WTC11 (cell line): ENCODE data around the gene EHBP1L1. TPM values are rescaled to one million over a fixed set of nuclear protein-coding genes. Genes with fewer than 3 reads are reported as not detected.

Source experiments
- ATAC-seq: fragments of 200-7000 bp; cut with Tn5 transposase; 2 replicates; pipeline ENCODE4 v1.10.0; 2021; ENCODE audit warnings: mild to moderate bottlenecking, moderate library complexity
- CTCF ChIA-PET: fragments of 300-600 bp; sonication (Branson Sonifier 250); formaldehyde crosslinking; loops from one replicate; lab custom pipeline; 2021; ENCODE audit warnings: antibody characterized with exemption; lab: Charles Lee
- POLR2A ChIA-PET: fragments of 350-600 bp; sonication (Branson Sonifier 250); formaldehyde crosslinking; loops from one replicate; lab custom pipeline; 2021; ENCODE audit warnings: antibody characterized with exemption; lab: Charles Lee
- DNase-seq: peaks from one replicate; pipeline ENCODE4 v3.0.0; 2021; ENCODE audit warnings: low spot score
- H3K27ac Mint-ChIP-seq: 2 replicates; pipeline ENCODE4 v1.8.0; 2021; ENCODE audit warnings: mixed read lengths
- H3K27me3 Mint-ChIP-seq: 2 replicates; pipeline ENCODE4 v1.8.0; 2021; ENCODE audit warnings: low read depth, mild to moderate bottlenecking, moderate library complexity, mixed read lengths
- H3K36me3 Mint-ChIP-seq: 2 replicates; pipeline ENCODE4 v1.8.0; 2021; ENCODE audit warnings: mixed read lengths
- H3K4me1 Mint-ChIP-seq: 2 replicates; pipeline ENCODE4 v1.8.0; 2022; ENCODE audit warnings: mixed read lengths
- H3K4me3 Mint-ChIP-seq: 2 replicates; pipeline ENCODE4 v1.8.0; 2021; ENCODE audit warnings: mild to moderate bottlenecking, moderate library complexity, mixed read lengths
- H3K9me3 Mint-ChIP-seq: 2 replicates; pipeline ENCODE4 v1.8.0; 2021; ENCODE audit warnings: mixed read lengths
- ATF1 ChIP-seq: sonication (generic); formaldehyde crosslinking; IDR thresholded peaks from 2 replicates; pipeline ENCODE4 v1.8.1; 2023; ENCODE audit warnings: mild to moderate bottlenecking, moderate library complexity, missing genetic modification reagents
- CBFB ChIP-seq: sonication (generic); formaldehyde crosslinking; IDR thresholded peaks from 2 replicates; pipeline ENCODE4 v1.8.1; 2022; ENCODE audit warnings: mild to moderate bottlenecking, low read depth, missing genetic modification reagents
- CREB1 ChIP-seq: sonication (generic); formaldehyde crosslinking; IDR thresholded peaks from 2 replicates; pipeline ENCODE4 v1.8.0; 2023; ENCODE audit warnings: mild to moderate bottlenecking, missing genetic modification reagents
- ELF4 ChIP-seq: sonication (generic); formaldehyde crosslinking; IDR thresholded peaks from 2 replicates; pipeline ENCODE4 v1.8.1; 2022; ENCODE audit warnings: low read depth, mild to moderate bottlenecking, moderate library complexity, missing genetic modification reagents
- HMGXB4 ChIP-seq: sonication (generic); formaldehyde crosslinking; IDR thresholded peaks from 2 replicates; pipeline ENCODE4 v1.8.1; 2023; ENCODE audit warnings: mild to moderate bottlenecking, moderate library complexity, missing genetic modification reagents
- KAT7 ChIP-seq: sonication (generic); formaldehyde crosslinking; IDR thresholded peaks from 2 replicates; pipeline ENCODE4 v1.8.1; 2023; ENCODE audit warnings: missing genetic modification reagents, mild to moderate bottlenecking, borderline replicate concordance
- PRRX2 ChIP-seq: fragments of 250-450 bp; sonication (Bioruptor Pico); IDR thresholded peaks from 2 replicates; pipeline ENCODE4 v1.8.0; 2021; ENCODE audit warnings: mild to moderate bottlenecking
- SMAD3 ChIP-seq: sonication (generic); formaldehyde crosslinking; IDR thresholded peaks from 2 replicates; pipeline ENCODE4 v1.8.0; 2022; ENCODE audit warnings: missing genetic modification reagents, mild to moderate bottlenecking, borderline replicate concordance
- USF2 ChIP-seq: sonication (generic); formaldehyde crosslinking; IDR thresholded peaks from 2 replicates; pipeline ENCODE4 v1.8.1; 2023; ENCODE audit warnings: mild to moderate bottlenecking, missing genetic modification reagents, moderate library complexity
- ZNF263 ChIP-seq: sonication (generic); formaldehyde crosslinking; IDR thresholded peaks from 2 replicates; pipeline ENCODE4 v1.8.1; 2022; ENCODE audit warnings: low read depth, mild to moderate bottlenecking, moderate library complexity, missing genetic modification reagents
- ZNF317 ChIP-seq: sonication (generic); formaldehyde crosslinking; IDR thresholded peaks from 2 replicates; pipeline ENCODE4 v1.8.1; 2023; ENCODE audit warnings: low read depth, mild to moderate bottlenecking, moderate library complexity, missing genetic modification reagents, borderline replicate concordance
- ZNF396 ChIP-seq: fragments of 250-450 bp; sonication (Bioruptor Pico); IDR thresholded peaks from 2 replicates; pipeline ENCODE4 v1.8.0; 2021; ENCODE audit warnings: mild to moderate bottlenecking, moderate library complexity, borderline replicate concordance
- ZNF423 ChIP-seq: fragments of 250-450 bp; sonication (Bioruptor Pico); IDR thresholded peaks from 2 replicates; pipeline ENCODE4 v2.1.2; 2022; ENCODE audit warnings: mild to moderate bottlenecking, moderate library complexity
- ZNF512 ChIP-seq: sonication (generic); formaldehyde crosslinking; IDR thresholded peaks from 2 replicates; pipeline ENCODE4 v1.8.1; 2022; ENCODE audit warnings: missing genetic modification reagents, borderline replicate concordance
- total RNA-seq: library from RNA; stranded (reverse); gene quantifications from 3 replicates; pipeline ENCODE4 v1.2.3, GENCODE V29; 2021

The EHBP1L1 gene
- total RNA-seq, 1 experiment from 2014 or later = 11.8 TPM

GRCh38 chr11:65611028-65611757 is 35.3 kb downstream of the EHBP1L1 start:
- DNase-seq = no peak
- CTCF ChIA-PET = interaction anchor here (0.6 to 16.2 kb wide), 3 partner anchors 14 to 70 kb away, joined by 4 to 311 read pairs (median 5); partner anchors contain the start of gene KCNK7

GRCh38 chr11:65611758-65612603 is 36.1 kb downstream of the EHBP1L1 start:
- H3K4me1 Mint-ChIP-seq = peaks cover 30% of the 10 kb centered on the region
- CTCF ChIA-PET = interaction anchor here (1.2 to 16.2 kb wide), 3 partner anchors 21 to 71 kb away, joined by 3 to 311 read pairs (median 3); partner anchors contain the start of gene KCNK7
- H3K9me3 Mint-ChIP-seq = no peaks in the 10 kb centered on the region
- no peak for ATAC-seq
- H3K36me3 Mint-ChIP-seq = peaks cover 9% of the 10 kb centered on the region
- TF ChIP-seq CBFB (no peak), ZNF396 (CRISPR knock-in tag) (no peak), ATF1 (CRISPR knock-in tag) (no peak), ZNF512 (CRISPR knock-in tag) (no peak), ZNF317 (CRISPR knock-in tag) (no peak), ELF4 (CRISPR knock-in tag) (no peak), USF2 (CRISPR knock-in tag) (no peak), CREB1 (no peak), PRRX2 (CRISPR knock-in tag) (no peak), ZNF423 (no peak), ZNF263 (no peak), HMGXB4 (CRISPR knock-in tag) (no peak)
- no peak for DNase-seq
- H3K27ac Mint-ChIP-seq = peak overlapping the region; percentile 93; the same call in 1 of the 2 replicates
- POLR2A ChIA-PET = interaction anchor here (0.9 kb wide), 1 partner anchor 51 kb away, joined by 3 read pairs; no protein-coding TSS in a partner anchor
- H3K27me3 Mint-ChIP-seq = no peaks in the 10 kb centered on the region; the same call in none of the 2 replicates
- peak overlapping the region; percentile 91 for H3K4me3 Mint-ChIP-seq

More at GRCh38 chr11:65611028-65611757, 35.3 kb downstream of the EHBP1L1 start:
- peaks cover 3% of the 10 kb centered on the region for H3K36me3 Mint-ChIP-seq
- ATAC-seq = no peak
- H3K27me3 Mint-ChIP-seq = no peaks in the 10 kb centered on the region; the same call in none of the 2 replicates
- POLR2A ChIA-PET = interaction anchor here (0.9 kb wide), 1 partner anchor 52 kb away, joined by 3 read pairs; no protein-coding TSS in a partner anchor
- TF ChIP-seq ZNF263 = peak; percentile 80; the same call in 1 of the 2 replicates
- TF ChIP-seq KAT7 (CRISPR knock-in tag) = no peak
- TF ChIP-seq, all 79 proteins: peak for 1
- Mint-ChIP-seq H3K27ac (no peak overlapping the region; the same call in 1 of the 2 replicates), H3K4me3 (no peak overlapping the region), H3K9me3 (no peaks in the 10 kb centered on the region), H3K4me1 (peaks cover 28% of the 10 kb centered on the region)

- ChIA-PET POLR2A (interaction anchor here (0.6 to 1.3 kb wide), 3 partner anchors 10 to 245 kb away, joined by 3 to 5 read pairs (median 3); no protein-coding TSS in a partner anchor), CTCF (interaction anchor here (1.0 to 16.2 kb wide), 5 partner anchors 22 to 72 kb away, joined by 3 to 311 read pairs (median 3); partner anchors contain the start of genes KCNK7 and SIPA1)
- peaks cover 26% of the 10 kb centered on the region for H3K4me1 Mint-ChIP-seq
- no peaks in the 10 kb centered on the region; the same call in none of the 2 replicates for H3K27me3 Mint-ChIP-seq
- no peaks in the 10 kb centered on the region for H3K9me3 Mint-ChIP-seq
- H3K4me3 Mint-ChIP-seq = peak overlapping the region; percentile 91
- DNase-seq = no peak
- TF ChIP-seq SMAD3 (CRISPR knock-in tag) = no peak
- no peak overlapping the region for H3K27ac Mint-ChIP-seq
- peaks cover 9% of the 10 kb centered on the region for H3K36me3 Mint-ChIP-seq
- ATAC-seq = no peak
Measured at GRCh38 chr11:65612691-65613090, 36.8 kb downstream of the EHBP1L1 start.
